Neural progenitor cell (in vitro differentiated cells): ENCODE results near the gene NLRC3. TPM values are rescaled to one million over a fixed set of nuclear protein-coding genes. Genes with fewer than 3 reads are reported as not detected.

ENCODE experiments used
- DNase-seq: peaks from one replicate; pipeline ENCODE4 v3.0.0-alpha.2; 2016; ENCODE audit warnings: low spot score
- H2AFZ ChIP-seq: fragments of 200-600 bp; sonication (generic); replicated peaks from 2 replicates; pipeline ENCODE4 v1.6.1; 2016; ENCODE audit warnings: antibody characterized with exemption
- H3F3A ChIP-seq: fragments of 200-600 bp; sonication (generic); 2 replicates; pipeline ENCODE4 v1.6.1; 2016; ENCODE audit warnings: antibody characterized with exemption, low read depth
- H3K27ac ChIP-seq: fragments of 200-600 bp; sonication (generic); 2 replicates; pipeline ENCODE4 v1.5.1; 2016; ENCODE audit warnings: mild to moderate bottlenecking
- H3K27me3 ChIP-seq: fragments of 200-600 bp; sonication (generic); 2 replicates; pipeline ENCODE4 v1.6.1; 2016; ENCODE audit warnings: mild to moderate bottlenecking, moderate library complexity
- H3K36me3 ChIP-seq: fragments of 200-600 bp; sonication (generic); 2 replicates; pipeline ENCODE4 v1.5.1; 2016
- H3K4me1 ChIP-seq: fragments of 200-600 bp; sonication (generic); 2 replicates; pipeline ENCODE4 v1.6.1; 2016; ENCODE audit warnings: mixed run types
- H3K4me2 ChIP-seq: fragments of 200-600 bp; sonication (generic); 2 replicates; pipeline ENCODE4 v1.6.1; 2016
- H3K4me3 ChIP-seq: fragments of 200-600 bp; sonication (generic); 2 replicates; pipeline ENCODE4 v1.5.1; 2016
- H3K79me2 ChIP-seq: fragments of 200-600 bp; sonication (generic); 2 replicates; pipeline ENCODE4 v1.6.1; 2016; ENCODE audit warnings: low read depth
- H3K9ac ChIP-seq: fragments of 200-600 bp; sonication (generic); 2 replicates; pipeline ENCODE4 v1.6.1; 2016
- H3K9me3 ChIP-seq: fragments of 200-600 bp; sonication (generic); 2 replicates; pipeline ENCODE4 v1.5.1; 2016; ENCODE audit warnings: low read depth
- H4K20me1 ChIP-seq: fragments of 200-600 bp; sonication (generic); 2 replicates; pipeline ENCODE4 v1.6.1; 2016; ENCODE audit warnings: low read depth
- H3K27ac Mint-ChIP-seq: 3 replicates; pipeline ENCODE4 v1.8.0; 2021; ENCODE audit warnings: mixed read lengths
- H3K27me3 Mint-ChIP-seq: 2 replicates; pipeline ENCODE4 v1.8.0; 2022; ENCODE audit warnings: low read depth, mild to moderate bottlenecking, inconsistent platforms, moderate library complexity, mixed read lengths; ENCODE audit not compliant: insufficient read depth
- H3K36me3 Mint-ChIP-seq: 3 replicates; pipeline ENCODE4 v1.8.0; 2021; ENCODE audit warnings: mixed read lengths
- H3K4me1 Mint-ChIP-seq: 3 replicates; pipeline ENCODE4 v1.8.0; 2021; ENCODE audit warnings: mixed read lengths
- H3K4me3 Mint-ChIP-seq: 3 replicates; pipeline ENCODE4 v1.8.0; 2021; ENCODE audit warnings: mild to moderate bottlenecking, moderate library complexity, mixed read lengths
- H3K9me3 Mint-ChIP-seq: 3 replicates; pipeline ENCODE4 v1.8.0; 2020; ENCODE audit warnings: mixed read lengths
- CTCF ChIP-seq: fragments of 200-600 bp; sonication (generic); IDR thresholded peaks from 2 replicates; pipeline ENCODE4 v1.5.1; 2017; ENCODE audit warnings: antibody characterized with exemption, mild to moderate bottlenecking
- EZH2 ChIP-seq: fragments of 200-600 bp; sonication (generic); IDR thresholded peaks from 2 replicates; pipeline ENCODE4 v1.6.1; 2017; ENCODE audit warnings: antibody characterized with exemption, mild to moderate bottlenecking, moderate library complexity
- EZH2phosphoT487 ChIP-seq: fragments of 200-600 bp; sonication (generic); IDR thresholded peaks from 2 replicates; pipeline ENCODE4 v1.6.1; 2017; ENCODE audit warnings: antibody characterized with exemption
- total RNA-seq: library from RNA; depleted of rRNA; stranded (reverse); fragments of >200 nt; gene quantifications from 2 replicates; pipeline ENCODE4 v1.2.3, GENCODE V29; 2015; ENCODE audit warnings: low replicate concordance

NLRC3 gene
- total RNA-seq, 1 donor from 2014 or later: not detected

GRCh38 chr16:3566990-3567389 lies 10.2 kb downstream of the NLRC3 start:
- Mint-ChIP-seq H3K27ac (no peak overlapping the region), H3K9me3 (peaks cover 10% of the 10 kb centered on the region), H3K4me1 (peaks cover 3% of the 10 kb centered on the region), H3K36me3 (no peaks in the 10 kb centered on the region), H3K4me3 (no peak overlapping the region), H3K27me3 (no peaks in the 10 kb centered on the region)
- DNase-seq: no peak
- no peaks in the 10 kb centered on the region for H3K36me3 ChIP-seq
- H3K27ac ChIP-seq: no peak overlapping the region
- H3K4me2 ChIP-seq: no peak overlapping the region
- H3F3A ChIP-seq: no peaks in the 10 kb centered on the region
- no peak overlapping the region for H3K9ac ChIP-seq
- H3K79me2 ChIP-seq: no peaks in the 10 kb centered on the region
- TF ChIP-seq EZH2: no peak
- no peak for TF ChIP-seq EZH2phosphoT487
- TF ChIP-seq CTCF: no peak
- no peaks in the 10 kb centered on the region for H3K27me3 ChIP-seq
- peaks cover 4% of the 10 kb centered on the region for H3K9me3 ChIP-seq
- no peak overlapping the region for H2AFZ ChIP-seq
- no peaks in the 10 kb centered on the region for H3K4me1 ChIP-seq
- no peaks in the 10 kb centered on the region for H4K20me1 ChIP-seq
- no peak overlapping the region for H3K4me3 ChIP-seq

DNA sequence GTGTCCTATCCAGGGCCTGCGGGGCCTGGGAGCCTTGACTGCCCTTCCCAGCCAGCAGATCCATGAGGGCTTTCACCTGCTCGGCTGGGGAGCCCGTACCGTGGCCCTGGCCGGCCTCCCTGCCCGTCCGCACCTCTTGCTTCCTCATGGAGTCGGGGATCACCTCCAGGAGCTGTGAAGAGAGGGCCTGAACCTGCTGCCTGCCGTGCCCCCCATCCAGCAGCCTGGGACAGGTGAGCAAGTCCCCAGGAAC lies 12.4 kb downstream of the NLRC3 start:
- H3K9me3 Mint-ChIP-seq: no peaks in the 10 kb centered on the region
- Histone ChIP-seq H4K20me1 (no peaks in the 10 kb centered on the region), H3K4me1 (no peaks in the 10 kb centered on the region), H3K4me3 (no peak overlapping the region), H3K9ac (no peak overlapping the region), H3K27ac (no peak overlapping the region), H3K4me2 (no peak overlapping the region), H3K36me3 (no peaks in the 10 kb centered on the region), H3K9me3 (no peaks in the 10 kb centered on the region), H3F3A (no peaks in the 10 kb centered on the region), H3K79me2 (no peaks in the 10 kb centered on the region), H2AFZ (no peak overlapping the region), H3K27me3 (no peaks in the 10 kb centered on the region)
- TF ChIP-seq CTCF: no peak
- no peak for TF ChIP-seq EZH2phosphoT487
- no peak for TF ChIP-seq EZH2
- H3K27ac Mint-ChIP-seq: no peak overlapping the region
- H3K36me3 Mint-ChIP-seq: no peaks in the 10 kb centered on the region
- H3K27me3 Mint-ChIP-seq: no peaks in the 10 kb centered on the region
- H3K4me1 Mint-ChIP-seq: peaks cover 3% of the 10 kb centered on the region
- H3K4me3 Mint-ChIP-seq: no peak overlapping the region
- no peak for DNase-seq

DNA sequence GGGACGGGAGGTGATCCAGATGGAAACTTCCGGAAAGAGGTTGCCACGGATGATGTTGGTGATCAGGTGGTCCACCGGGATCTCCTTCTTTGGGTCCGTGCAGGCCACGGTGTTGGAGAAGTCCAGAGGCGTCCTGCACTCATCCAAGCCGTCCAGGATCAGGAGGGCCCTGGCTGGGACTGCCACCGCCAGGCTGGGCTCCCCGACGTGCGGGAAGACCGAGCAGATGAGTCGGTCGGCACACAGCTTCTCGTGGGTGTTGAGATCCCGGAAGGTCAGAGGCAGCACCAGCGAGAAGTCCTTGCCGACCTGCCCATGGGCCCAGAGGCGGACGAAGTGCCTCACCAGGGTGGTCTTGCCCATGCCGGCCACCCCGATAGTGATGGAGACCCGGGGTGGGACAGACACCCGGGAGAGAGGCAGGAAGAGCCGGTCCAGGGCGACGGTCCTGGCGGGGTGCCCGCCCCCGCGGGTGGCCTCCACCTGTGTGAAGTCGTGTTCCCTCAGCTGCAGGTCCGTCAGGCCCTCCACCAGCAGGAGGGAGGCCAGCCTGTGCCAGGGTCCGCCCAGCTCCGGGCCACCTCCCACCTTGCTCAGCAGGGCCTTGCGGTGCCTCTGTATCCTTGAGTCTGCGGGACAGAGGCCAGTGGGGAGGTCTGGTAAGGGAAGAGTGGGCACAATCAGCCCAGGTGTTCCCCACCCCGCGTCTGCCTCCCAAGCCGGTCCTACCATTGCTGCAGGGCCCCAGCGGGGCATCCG lies 12.9 kb downstream of the NLRC3 start:
- Histone ChIP-seq H3K9me3 (no peaks in the 10 kb centered on the region), H3K27ac (no peak overlapping the region), H3K36me3 (no peaks in the 10 kb centered on the region), H3K4me3 (no peak overlapping the region), H3K27me3 (no peaks in the 10 kb centered on the region), H2AFZ (no peak overlapping the region), H3K79me2 (no peaks in the 10 kb centered on the region), H3K9ac (no peak overlapping the region), H4K20me1 (no peaks in the 10 kb centered on the region), H3K4me2 (no peak overlapping the region), H3F3A (no peaks in the 10 kb centered on the region), H3K4me1 (no peaks in the 10 kb centered on the region)
- no peak for TF ChIP-seq EZH2
- TF ChIP-seq EZH2phosphoT487: no peak
- TF ChIP-seq CTCF: no peak
- no peak for DNase-seq
- H3K36me3 Mint-ChIP-seq: no peaks in the 10 kb centered on the region
- H3K4me3 Mint-ChIP-seq: no peak overlapping the region
- no peaks in the 10 kb centered on the region for H3K9me3 Mint-ChIP-seq
- peaks cover 3% of the 10 kb centered on the region for H3K4me1 Mint-ChIP-seq
- H3K27me3 Mint-ChIP-seq: no peaks in the 10 kb centered on the region
- no peak overlapping the region for H3K27ac Mint-ChIP-seq
